ENCODE measurements around the gene AGRN.

Gene AGRN

DNA sequence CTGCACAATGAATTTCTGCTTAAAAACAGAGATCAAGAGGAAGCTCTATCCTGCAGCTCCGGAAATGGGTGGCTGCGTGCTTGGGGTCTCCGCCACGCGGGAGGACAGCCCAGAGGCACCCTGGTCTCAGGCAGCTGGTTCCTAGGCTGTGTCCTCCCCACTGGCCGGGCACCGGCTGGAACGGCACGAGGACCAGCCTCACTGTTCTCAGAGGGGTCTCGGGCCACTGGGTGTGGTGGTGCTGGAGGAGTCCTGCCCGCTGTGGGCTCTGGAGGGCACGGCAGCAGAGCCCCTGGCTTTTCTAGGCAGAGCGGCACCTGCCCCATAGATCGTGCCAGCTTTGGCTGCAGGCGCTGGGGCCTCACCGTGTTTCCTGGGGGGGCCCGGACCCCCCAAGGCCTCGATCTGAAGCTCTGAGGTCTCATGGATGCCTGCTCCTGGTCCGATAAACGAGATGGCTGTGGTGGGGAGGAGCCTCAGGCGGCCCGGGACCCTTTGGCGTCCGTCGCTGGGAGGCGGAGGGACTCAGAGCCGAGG lies 62.4 kb downstream of the AGRN start:
- no peaks in the 10 kb centered on the region for H3K36me3 ChIP-seq (ENCODE audit: insufficient read depth)
- H3K4me1 ChIP-seq (ENCODE audit: low read depth, poor library complexity, severe bottlenecking): peaks cover 12% of the 10 kb centered on the region
- H3K79me2 ChIP-seq (ENCODE audit: insufficient read depth, low read depth): no peaks in the 10 kb centered on the region
- H3K4me2 ChIP-seq: no peak overlapping the region
- H2AFZ ChIP-seq (ENCODE audit: low read depth): no peak overlapping the region
- TF ChIP-seq, protein P1, sequence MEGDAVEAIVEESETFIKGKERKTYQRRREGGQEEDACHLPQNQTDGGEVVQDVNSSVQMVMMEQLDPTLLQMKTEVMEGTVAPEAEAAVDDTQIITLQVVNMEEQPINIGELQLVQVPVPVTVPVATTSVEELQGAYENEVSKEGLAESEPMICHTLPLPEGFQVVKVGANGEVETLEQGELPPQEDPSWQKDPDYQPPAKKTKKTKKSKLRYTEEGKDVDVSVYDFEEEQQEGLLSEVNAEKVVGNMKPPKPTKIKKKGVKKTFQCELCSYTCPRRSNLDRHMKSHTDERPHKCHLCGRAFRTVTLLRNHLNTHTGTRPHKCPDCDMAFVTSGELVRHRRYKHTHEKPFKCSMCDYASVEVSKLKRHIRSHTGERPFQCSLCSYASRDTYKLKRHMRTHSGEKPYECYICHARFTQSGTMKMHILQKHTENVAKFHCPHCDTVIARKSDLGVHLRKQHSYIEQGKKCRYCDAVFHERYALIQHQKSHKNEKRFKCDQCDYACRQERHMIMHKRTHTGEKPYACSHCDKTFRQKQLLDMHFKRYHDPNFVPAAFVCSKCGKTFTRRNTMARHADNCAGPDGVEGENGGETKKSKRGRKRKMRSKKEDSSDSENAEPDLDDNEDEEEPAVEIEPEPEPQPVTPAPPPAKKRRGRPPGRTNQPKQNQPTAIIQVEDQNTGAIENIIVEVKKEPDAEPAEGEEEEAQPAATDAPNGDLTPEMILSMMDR (conservative IDR thresholded peaks at IDR 0.05; ENCODE audit: low read depth, low read length): no peak
- no peak overlapping the region for H3K27ac ChIP-seq
- no peaks in the 10 kb centered on the region for H3K27me3 ChIP-seq (ENCODE audit: insufficient read depth, low read depth)
- H3K4me3 ChIP-seq (IDR thresholded peaks at IDR 0.05; ENCODE audit: insufficient read depth, low read depth, low read length): no peak overlapping the region
- no peaks in the 10 kb centered on the region for H4K20me1 ChIP-seq (ENCODE audit: insufficient read depth)
- no peak overlapping the region for H3K9ac ChIP-seq

GRCh38 chr1:1082776-1083415 lies 63.0 kb downstream of the AGRN start:
- Histone ChIP-seq H3K4me1 (ENCODE audit: low read depth, poor library complexity, severe bottlenecking) (peaks cover 12% of the 10 kb centered on the region), H3K4me2 (no peak overlapping the region), H3K9ac (no peak overlapping the region)

GRCh38 chr1:1083416-1084371 lies 63.8 kb downstream of the AGRN start:
- Histone ChIP-seq H3K4me1 (ENCODE audit: low read depth, poor library complexity, severe bottlenecking) (peaks cover 12% of the 10 kb centered on the region), H3K27ac (no peak overlapping the region), H3K4me2 (no peak overlapping the region), H2AFZ (ENCODE audit: low read depth) (no peak overlapping the region), H3K79me2 (ENCODE audit: insufficient read depth, low read depth) (no peaks in the 10 kb centered on the region), H3K9ac (no peak overlapping the region), H3K27me3 (ENCODE audit: insufficient read depth, low read depth) (no peaks in the 10 kb centered on the region), H4K20me1 (ENCODE audit: insufficient read depth) (no peaks in the 10 kb centered on the region), H3K36me3 (ENCODE audit: insufficient read depth) (no peaks in the 10 kb centered on the region), H3K4me3 (IDR thresholded peaks at IDR 0.05; ENCODE audit: insufficient read depth, low read depth, low read length) (no peak overlapping the region)
- TF ChIP-seq, protein P1 (conservative IDR thresholded peaks at IDR 0.05; ENCODE audit: low read depth, low read length): no peak

More at GRCh38 chr1:1082776-1083415, 63.0 kb downstream of the AGRN start:
- no peaks in the 10 kb centered on the region for H4K20me1 ChIP-seq (ENCODE audit: insufficient read depth)
- H2AFZ ChIP-seq (ENCODE audit: low read depth): no peak overlapping the region
- H3K27ac ChIP-seq: no peak overlapping the region
- H3K36me3 ChIP-seq (ENCODE audit: insufficient read depth): no peaks in the 10 kb centered on the region
- H3K79me2 ChIP-seq (ENCODE audit: insufficient read depth, low read depth): no peaks in the 10 kb centered on the region
- TF ChIP-seq, protein P1 (conservative IDR thresholded peaks at IDR 0.05; ENCODE audit: low read depth, low read length): no peak
- no peak overlapping the region for H3K4me3 ChIP-seq (IDR thresholded peaks at IDR 0.05; ENCODE audit: insufficient read depth, low read depth, low read length)
- H3K27me3 ChIP-seq (ENCODE audit: insufficient read depth, low read depth): no peaks in the 10 kb centered on the region

DNA sequence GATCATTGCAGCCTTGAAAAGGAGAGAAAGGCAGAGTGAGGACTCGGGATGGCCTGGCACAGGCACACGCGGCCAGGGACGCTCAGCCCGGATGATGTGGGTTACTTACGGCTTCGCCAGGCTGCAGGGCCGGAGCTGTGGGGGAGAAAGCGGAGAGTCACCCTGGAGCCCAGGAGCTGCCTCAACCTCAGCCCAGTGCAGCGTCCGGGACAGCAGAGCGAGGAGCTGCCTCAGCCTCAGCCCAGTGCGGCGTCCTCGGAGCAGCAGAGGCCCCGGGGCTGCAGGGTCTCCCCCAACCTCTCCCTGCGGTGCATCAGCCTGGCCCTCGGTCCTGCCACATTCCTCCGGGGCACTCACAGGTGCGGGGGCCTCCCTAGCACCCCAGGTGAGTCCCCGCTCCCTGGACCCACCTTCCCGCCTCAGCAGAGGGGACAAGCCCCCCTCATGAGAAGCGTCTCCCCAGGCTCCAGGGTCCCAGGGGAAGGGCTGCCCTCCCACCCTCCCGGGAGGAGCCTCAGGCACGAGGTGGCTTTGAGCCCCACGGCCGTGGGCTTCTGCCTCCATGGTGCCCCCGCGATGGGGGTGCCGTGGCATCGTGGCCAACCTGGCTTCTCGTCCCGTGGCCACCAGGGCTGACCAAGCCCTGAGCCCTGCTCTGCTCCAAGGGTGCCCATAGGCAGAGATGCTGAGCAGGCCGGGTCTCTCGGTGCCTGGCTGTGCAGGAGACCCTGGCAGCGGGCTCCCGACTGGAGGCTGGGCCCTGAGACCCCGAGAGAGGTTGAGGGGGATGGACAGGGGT lies 64.7 kb downstream of the AGRN start:
- H3K36me3 ChIP-seq (ENCODE audit: insufficient read depth): no peaks in the 10 kb centered on the region
- H3K4me2 ChIP-seq: no peak overlapping the region
- no peaks in the 10 kb centered on the region for H3K27me3 ChIP-seq (ENCODE audit: insufficient read depth, low read depth)
- no peak overlapping the region for H3K27ac ChIP-seq
- H3K9ac ChIP-seq: no peak overlapping the region
- H3K79me2 ChIP-seq (ENCODE audit: insufficient read depth, low read depth): no peaks in the 10 kb centered on the region
- TF ChIP-seq, protein P1 (conservative IDR thresholded peaks at IDR 0.05; ENCODE audit: low read depth, low read length): no peak
- no peaks in the 10 kb centered on the region for H4K20me1 ChIP-seq (ENCODE audit: insufficient read depth)
- no peak overlapping the region for H2AFZ ChIP-seq (ENCODE audit: low read depth)
- H3K4me3 ChIP-seq (IDR thresholded peaks at IDR 0.05; ENCODE audit: insufficient read depth, low read depth, low read length): no peak overlapping the region
- peaks cover 8% of the 10 kb centered on the region for H3K4me1 ChIP-seq (ENCODE audit: low read depth, poor library complexity, severe bottlenecking)
